Stimulated activated CD4-positive, alpha-beta T cell treated with anti-CD3 and anti-CD28 coated beads, TNF-alpha, amount 100 ng/mL, for 48 hours (primary cell): ENCODE measurements around the gene TACC2.

ENCODE experiments used
- DNase-seq, 3 donors: peaks; one replicate each; pipeline ENCODE4 v3.0.0-alpha.2; 2020; ENCODE audit warnings: low read depth in 3 of 3

The TACC2 gene

DNA sequence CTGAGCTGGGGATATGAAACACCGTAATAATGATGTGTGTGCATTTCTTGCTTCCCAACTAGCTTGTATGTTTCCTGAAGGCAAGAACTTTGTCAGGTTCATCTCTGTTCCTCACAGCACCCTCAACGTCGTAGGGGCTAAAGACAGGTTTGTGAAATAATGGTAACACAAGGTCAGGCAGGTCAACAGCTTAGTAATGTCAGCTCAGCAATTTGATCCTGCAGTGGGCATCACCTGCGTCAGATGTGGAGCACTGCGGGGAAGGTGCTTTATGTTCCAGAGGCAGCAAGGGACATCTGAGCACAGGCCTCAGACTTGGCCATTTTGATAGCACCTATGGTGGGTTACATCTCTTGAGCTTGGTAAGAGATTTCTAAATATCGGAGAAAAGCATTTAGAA lies 230.4 kb downstream of the TACC2 start:
- no peak for DNase-seq

- DNase-seq: no peak
These were observed 231.8 kb downstream of the TACC2 start for GRCh38 chr10:122220736-122221135.

DNA sequence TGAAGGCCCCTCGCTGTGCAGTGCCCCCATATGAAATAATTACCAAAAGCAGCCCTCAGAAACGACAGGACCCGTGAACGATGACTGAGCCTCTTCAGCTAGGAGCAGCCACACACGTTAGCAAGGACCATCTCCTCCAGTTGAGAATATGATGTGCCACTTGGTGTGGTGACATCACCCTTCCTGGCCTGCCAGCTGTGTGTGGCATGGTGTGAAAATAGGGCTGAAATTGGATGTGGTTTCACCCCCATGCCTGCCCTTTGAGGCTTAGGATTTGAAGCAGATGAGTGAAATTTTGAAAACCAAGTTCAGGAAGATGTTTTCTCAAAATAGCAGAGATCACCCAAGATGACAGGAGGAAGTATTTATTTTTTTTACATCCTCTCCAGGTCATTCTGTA lies 233.0 kb downstream of the TACC2 start:
- DNase-seq: no peak

DNA sequence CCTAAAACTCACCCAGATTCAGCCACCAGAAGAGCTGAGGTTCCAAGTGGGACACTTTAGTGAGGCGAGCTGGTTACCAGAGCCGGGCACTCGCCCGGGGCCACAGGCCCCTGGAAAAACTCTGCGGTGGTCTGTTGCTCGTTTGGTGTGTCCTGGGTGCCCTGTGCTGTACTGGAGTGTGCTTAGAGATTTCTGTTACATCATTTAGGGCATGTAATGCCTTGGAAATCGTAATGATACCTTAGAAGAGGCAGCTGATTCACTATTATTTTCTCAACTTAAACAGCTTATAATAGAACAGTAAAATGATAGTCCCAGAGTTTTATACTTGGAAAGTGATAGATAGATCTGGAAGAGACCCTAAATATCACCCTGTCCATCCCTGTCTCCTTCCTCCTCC lies 233.7 kb downstream of the TACC2 start:
- no peak for DNase-seq

- no peak for DNase-seq
These were observed 235.2 kb downstream of the TACC2 start for GRCh38 chr10:122224159-122224558.

GRCh38 chr10:122225330-122225729 lies 236.4 kb downstream of the TACC2 start:
- no peak for DNase-seq

GRCh38 chr10:122227754-122228153 lies 238.8 kb downstream of the TACC2 start:
- no peak for DNase-seq

DNA sequence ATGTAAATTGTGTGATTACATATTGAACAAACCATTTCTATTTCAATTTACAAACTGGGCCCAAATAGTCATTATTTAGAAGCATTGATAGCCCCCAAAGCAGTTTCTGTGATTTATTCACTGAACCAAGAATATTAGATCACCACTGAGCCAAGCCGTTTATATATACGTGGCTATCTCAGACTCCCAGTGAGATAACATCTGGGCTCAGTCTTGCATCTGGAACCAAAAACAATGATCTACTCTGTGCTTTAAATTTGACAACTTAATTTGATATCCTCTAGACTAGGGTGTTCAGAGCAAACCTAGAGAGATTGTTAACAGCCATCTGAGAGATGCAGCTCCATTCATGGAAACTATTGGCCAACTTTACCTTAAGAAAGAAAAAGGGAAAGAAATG lies 240.7 kb downstream of the TACC2 start:
- no peak for DNase-seq

DNA sequence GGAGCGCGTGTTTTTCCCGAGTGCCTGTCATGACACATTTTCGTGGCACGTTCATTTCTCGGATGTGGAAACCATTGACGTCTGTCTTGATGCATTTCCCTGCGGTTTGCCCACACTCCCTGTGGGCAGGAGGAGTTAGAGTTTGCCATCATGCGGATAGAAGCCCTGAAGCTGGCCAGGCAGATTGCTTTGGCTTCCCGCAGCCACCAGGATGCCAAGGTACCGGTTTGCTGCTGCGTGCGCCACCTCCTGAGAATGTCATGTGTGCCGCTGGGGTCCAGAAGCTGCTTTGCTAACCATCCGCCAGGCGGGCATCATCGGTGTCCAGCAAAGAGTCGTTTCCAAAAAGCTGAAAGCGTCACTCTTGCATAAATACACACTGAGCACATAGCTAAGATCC lies 241.3 kb downstream of the TACC2 start:
- no peak for DNase-seq

- no peak for DNase-seq
These were observed 243.8 kb downstream of the TACC2 start for GRCh38 chr10:122232769-122233168.

- DNase-seq: no peak
These were observed 244.9 kb downstream of the TACC2 start for GRCh38 chr10:122233857-122234348.

DNA sequence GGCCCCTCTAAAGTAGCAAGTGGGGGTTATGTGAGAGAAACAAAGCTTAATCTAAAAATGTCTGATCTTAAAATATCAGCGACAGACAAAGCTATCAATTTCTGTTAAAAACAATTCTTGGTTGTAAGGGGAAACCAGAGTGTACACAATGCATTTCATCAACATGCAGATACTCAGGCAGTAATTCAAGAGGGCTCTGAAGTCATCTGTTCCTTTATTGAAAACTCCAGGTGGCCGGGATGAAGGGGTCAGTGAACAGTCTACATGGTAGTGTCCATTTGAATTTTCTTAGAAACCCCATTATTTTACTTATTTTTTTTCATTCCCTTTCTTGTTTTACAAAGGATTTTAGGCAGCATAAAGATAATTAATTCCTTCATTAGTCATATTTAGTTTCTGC lies 245.5 kb downstream of the TACC2 start:
- no peak for DNase-seq

- DNase-seq: no peak
These were observed 247.8 kb downstream of the TACC2 start for GRCh38 chr10:122236690-122237306.

DNA sequence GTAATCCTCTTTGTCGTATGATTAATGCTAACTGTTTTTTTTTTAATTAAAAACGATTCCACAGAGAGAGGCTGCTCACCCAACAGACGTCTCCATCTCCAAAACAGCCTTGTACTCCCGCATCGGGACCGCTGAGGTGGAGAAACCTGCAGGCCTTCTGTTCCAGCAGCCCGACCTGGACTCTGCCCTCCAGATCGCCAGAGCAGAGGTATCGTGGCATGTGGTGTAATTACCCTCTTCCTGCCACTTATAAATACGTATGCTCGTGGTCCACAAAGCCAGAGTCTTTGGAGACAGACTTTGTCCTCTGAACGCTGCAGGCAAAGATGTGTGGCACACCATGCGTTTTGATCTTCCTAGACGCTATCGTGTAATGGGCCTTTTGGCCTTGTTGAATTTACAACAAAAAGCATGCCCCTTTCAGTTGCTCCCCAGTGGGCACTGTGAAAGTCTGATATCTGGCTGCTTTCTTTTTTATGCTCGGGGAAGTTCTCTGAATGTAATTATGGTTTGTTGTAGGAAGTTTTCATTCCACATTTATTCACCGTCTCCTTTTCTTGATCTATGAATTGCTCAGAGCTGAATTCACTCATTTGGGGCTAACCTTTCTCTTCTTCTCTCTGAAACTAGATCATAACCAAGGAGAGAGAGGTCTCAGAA lies 248.5 kb downstream of the TACC2 start:
- no peak for DNase-seq

- no peak for DNase-seq
These were observed 250.8 kb downstream of the TACC2 start for GRCh38 chr10:122239578-122240257.

DNA sequence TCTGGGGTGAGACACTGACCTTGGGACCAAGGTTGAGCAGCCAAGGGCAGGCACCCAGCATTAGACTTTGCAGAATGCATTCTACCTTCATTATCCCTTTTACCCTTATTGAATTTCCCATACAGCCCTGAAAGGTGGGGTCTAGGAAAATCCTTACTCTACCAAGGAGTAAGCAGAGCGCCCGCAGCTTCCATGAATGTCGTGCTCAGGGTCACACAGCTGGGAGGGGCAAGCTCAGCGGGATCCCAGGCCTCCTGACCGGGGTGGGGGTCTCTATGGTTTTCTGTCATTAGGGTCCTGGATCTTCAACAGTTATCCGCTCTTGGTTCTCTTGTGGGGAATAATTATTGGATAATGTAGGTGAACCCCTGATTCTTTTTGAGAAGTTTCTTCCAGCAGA lies 251.4 kb downstream of the TACC2 start:
- DNase-seq: no peak

DNA sequence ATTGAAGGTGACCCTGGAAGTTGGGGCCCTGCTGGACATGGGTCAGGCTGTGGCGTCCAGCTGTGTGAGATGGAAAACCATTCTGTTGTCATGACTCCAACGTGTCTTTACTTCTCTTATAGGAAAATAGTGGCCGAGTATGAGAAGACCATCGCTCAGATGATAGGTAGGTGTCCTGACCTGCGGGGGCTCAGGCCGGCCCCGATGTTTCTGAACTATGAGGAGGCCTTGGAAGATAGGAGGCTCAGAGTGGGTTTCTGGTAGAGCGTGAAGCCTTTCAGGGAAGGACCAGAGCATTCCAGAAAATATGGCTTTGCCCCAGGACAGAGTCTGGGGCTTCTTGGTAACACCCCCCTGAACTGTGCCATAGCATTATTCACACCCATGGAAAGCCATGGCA lies 252.9 kb downstream of the TACC2 start:
- no peak for DNase-seq

DNA sequence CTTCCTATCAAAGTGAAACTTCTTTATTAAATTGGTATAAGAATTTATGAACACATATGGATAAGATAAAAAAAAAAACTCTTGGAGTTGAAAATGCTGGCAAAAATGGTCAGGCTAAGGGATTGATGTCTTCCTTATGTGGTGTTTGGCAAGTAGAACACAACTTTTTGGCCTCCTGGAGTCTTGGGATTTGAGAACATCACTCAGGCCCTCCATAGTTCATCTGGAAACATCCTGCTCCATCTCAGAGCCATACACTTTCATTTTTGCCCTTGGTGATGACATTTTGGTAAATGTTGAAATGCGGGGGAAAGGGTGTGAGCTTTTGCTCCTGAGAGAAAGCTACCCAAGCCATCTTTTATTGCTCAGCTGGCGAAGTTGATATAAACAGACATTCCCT lies 254.6 kb downstream of the TACC2 start:
- no peak for DNase-seq

DNA sequence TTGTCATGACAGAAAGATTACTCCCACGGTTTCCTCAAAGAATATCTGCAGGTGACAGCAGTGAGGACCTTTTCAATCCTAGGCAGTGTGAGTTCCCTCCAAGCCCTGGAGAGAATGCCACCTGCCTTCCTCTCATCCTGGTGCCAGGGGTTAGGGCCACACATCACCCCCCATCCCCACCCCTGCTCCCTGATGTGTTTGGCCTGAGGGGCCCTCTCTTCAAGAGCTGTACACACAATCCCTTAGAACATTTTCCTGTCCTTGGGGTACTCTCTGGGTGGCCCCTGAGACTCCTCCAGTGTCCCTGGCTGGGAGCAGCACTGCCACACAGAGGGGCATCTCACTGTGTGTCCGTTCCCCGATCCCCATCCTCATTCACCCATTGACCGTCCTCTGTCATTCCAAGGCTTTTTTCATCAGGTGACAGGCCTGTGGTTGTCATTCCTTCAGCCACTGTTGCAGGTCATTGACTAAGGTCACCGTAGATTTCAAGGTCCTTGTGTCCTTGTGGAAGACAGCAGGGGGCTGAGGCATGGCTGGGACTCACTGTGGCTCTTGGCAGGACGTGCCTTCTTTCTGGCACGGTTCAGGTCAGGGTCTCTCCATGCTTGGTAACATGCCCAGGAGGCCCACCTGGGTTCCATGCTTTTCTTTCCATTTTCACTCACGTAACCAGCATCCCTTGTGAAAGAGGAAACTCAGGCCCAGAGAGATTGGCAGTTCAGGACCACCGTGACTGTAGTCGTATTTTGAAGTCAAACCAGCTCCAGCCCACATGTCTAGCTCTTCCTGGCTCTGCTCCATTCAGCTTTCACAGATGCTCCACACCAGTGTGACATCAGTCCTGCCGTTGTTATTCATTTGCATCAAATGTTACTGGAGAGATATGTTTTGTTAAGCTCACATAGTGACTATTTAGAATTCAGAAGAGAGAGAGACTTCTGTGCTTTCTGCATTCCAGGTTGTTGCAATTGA lies 255.3 kb downstream of the TACC2 start:
- DNase-seq: no peak

DNA sequence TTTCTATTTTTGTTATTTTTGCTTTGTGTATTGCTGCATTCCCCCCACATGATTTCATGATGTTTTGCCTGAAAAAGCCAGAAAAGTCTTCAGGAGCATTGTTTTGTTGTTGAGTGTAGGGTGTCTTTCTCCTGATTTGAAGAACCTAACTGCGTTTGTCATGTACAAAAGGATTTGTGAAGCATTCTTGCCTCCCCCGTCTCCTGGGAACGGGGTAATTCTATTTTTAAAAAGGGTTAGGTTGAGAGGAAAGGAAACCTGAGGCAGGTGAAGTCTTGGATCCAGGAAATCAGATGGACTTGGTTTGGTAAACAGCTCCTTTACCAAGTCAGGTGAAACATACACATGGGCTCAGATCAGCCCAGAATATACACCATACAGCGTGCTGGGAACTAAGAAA lies 256.2 kb downstream of the TACC2 start:
- DNase-seq: no peak

DNA sequence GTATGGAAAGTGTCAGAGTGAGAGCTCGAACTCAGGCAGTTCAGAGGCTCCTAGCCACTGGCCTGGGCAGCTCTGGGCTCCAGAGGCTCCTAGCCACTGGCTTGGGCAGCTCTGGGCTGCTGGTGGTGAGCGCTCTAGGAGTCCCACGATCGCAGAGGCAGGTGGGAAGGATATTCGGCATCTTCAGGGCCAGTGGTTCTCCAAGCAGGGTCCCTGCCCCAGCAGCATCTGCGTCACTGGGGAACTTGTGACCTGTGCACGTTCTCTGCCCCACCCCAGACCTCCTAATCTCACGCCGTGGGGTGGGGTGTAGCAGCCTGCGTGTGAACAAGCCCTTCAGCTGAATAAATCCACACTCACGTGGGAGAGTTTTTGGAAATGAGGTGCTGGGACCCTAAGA lies 256.9 kb downstream of the TACC2 start:
- DNase-seq: no peak
